Mesenchymal stem cell (in vitro differentiated cells and primary cell): ENCODE results near the gene PRKCZ.

Experiments
- DNase-seq: peaks from one replicate; pipeline ENCODE4 v3.0.0-alpha.2; 2013
- H2AFZ ChIP-seq: one replicate; pipeline ENCODE4 v1.6.1; 2013; ENCODE audit warnings: low read depth, mild to moderate bottlenecking, control low read depth, inconsistent platforms, low read length, moderate library complexity
- H2AK5ac ChIP-seq: 2 replicates; pipeline ENCODE4 v1.6.1; 2013; ENCODE audit warnings: low read length, moderate library complexity, mild to moderate bottlenecking, inconsistent platforms; ENCODE audit not compliant: severe bottlenecking
- H2BK120ac ChIP-seq: one replicate; pipeline ENCODE4 v1.6.1; 2013; ENCODE audit warnings: low read depth, mild to moderate bottlenecking, inconsistent platforms, low read length, moderate library complexity
- H2BK12ac ChIP-seq, 2 experiments: one replicate each; pipeline ENCODE4 v1.6.1; 2013; ENCODE audit warnings: inconsistent platforms in 2 of 2, low read length in 2 of 2, mild to moderate bottlenecking in 2 of 2, moderate library complexity in 2 of 2, control low read depth in 1 of 2
- H2BK15ac ChIP-seq: one replicate; pipeline ENCODE4 v1.6.1; 2013; ENCODE audit warnings: mild to moderate bottlenecking, low read depth, inconsistent platforms; ENCODE audit not compliant: poor library complexity, severe bottlenecking
- H2BK5ac ChIP-seq: 2 replicates; pipeline ENCODE4 v1.6.1; 2013; ENCODE audit warnings: low read depth, mild to moderate bottlenecking, low read length, control low read depth, inconsistent platforms; ENCODE audit not compliant: poor library complexity, severe bottlenecking
- H3K14ac ChIP-seq, 2 experiments: one replicate each; pipeline ENCODE4 v1.6.1; 2013; ENCODE audit warnings: inconsistent platforms in 2 of 2, low read length in 2 of 2, control low read depth in 1 of 2, mild to moderate bottlenecking in 1 of 2, moderate library complexity in 1 of 2
- H3K18ac ChIP-seq, 2 experiments: one replicate each; pipeline ENCODE4 v1.6.1; 2013; ENCODE audit warnings: inconsistent platforms in 2 of 2, low read length in 2 of 2, control low read depth in 1 of 2, low read depth in 1 of 2, mild to moderate bottlenecking in 1 of 2
- H3K23ac ChIP-seq, 2 experiments: one replicate each; pipeline ENCODE4 v1.6.1; 2013; ENCODE audit warnings: inconsistent platforms in 2 of 2, low read length in 2 of 2, mild to moderate bottlenecking in 2 of 2, moderate library complexity in 2 of 2, control low read depth in 1 of 2
- H3K27ac ChIP-seq: 2 replicates; pipeline ENCODE4 v1.5.1; 2013; ENCODE audit warnings: mild to moderate bottlenecking, moderate library complexity, low read length, control low read depth, inconsistent platforms; ENCODE audit not compliant: poor library complexity, severe bottlenecking
- H3K27me3 ChIP-seq, 2 experiments: 2 replicates each; pipeline versions ENCODE4 v1.6.1 to v1.7.0; 2013; ENCODE audit warnings: low read length in 2 of 2, mild to moderate bottlenecking in 2 of 2, moderate library complexity in 2 of 2, control low read depth in 1 of 2, inconsistent platforms in 1 of 2; ENCODE audit not compliant: control insufficient read depth in 1 of 2, insufficient read depth in 1 of 2
- H3K36me3 ChIP-seq, 2 experiments: 2 replicates each; pipeline versions ENCODE4 v1.6.1 to v1.7.0; 2013; ENCODE audit warnings: low read length in 2 of 2, control low read depth in 1 of 2, inconsistent platforms in 1 of 2, low read depth in 1 of 2, mild to moderate bottlenecking in 1 of 2; ENCODE audit not compliant: insufficient read depth in 2 of 2, control insufficient read depth in 1 of 2
- H3K4ac ChIP-seq, 2 experiments: one replicate each; pipeline ENCODE4 v1.6.1; 2013; ENCODE audit warnings: inconsistent platforms in 2 of 2, low read length in 2 of 2, mild to moderate bottlenecking in 2 of 2, moderate library complexity in 2 of 2, control low read depth in 1 of 2, low read depth in 1 of 2
- H3K4me1 ChIP-seq: 2 replicates; pipeline ENCODE4 v1.6.1; 2013; ENCODE audit warnings: low read depth, low read length, control low read depth; ENCODE audit not compliant: control insufficient read depth, insufficient read depth
- H3K4me2 ChIP-seq: 2 replicates; pipeline ENCODE4 v1.6.1; 2013; ENCODE audit warnings: low read length, mild to moderate bottlenecking, inconsistent platforms; ENCODE audit not compliant: poor library complexity, severe bottlenecking
- H3K4me3 ChIP-seq, 2 experiments: 2 replicates each; pipeline versions ENCODE4 v1.5.1 to v1.7.0; 2013; ENCODE audit warnings: low read length in 2 of 2, mild to moderate bottlenecking in 2 of 2, control low read depth in 1 of 2, low read depth in 1 of 2; ENCODE audit not compliant: insufficient read depth in 1 of 2
- H3K79me1 ChIP-seq: replicated peaks from 2 replicates; pipeline ENCODE4 v1.6.1; 2013; ENCODE audit warnings: mild to moderate bottlenecking, control low read depth, low read length, inconsistent platforms; ENCODE audit not compliant: poor library complexity, severe bottlenecking
- H3K9ac ChIP-seq: 2 replicates; pipeline ENCODE4 v1.7.0; 2013; ENCODE audit warnings: mild to moderate bottlenecking, low read length, moderate library complexity
- H3K9me3 ChIP-seq: 2 replicates; pipeline ENCODE4 v1.7.0; 2013; ENCODE audit warnings: mild to moderate bottlenecking, low read length; ENCODE audit not compliant: control insufficient read depth
- H4K8ac ChIP-seq: one replicate; pipeline ENCODE4 v1.6.1; 2013; ENCODE audit warnings: inconsistent platforms, mild to moderate bottlenecking, low read length, moderate library complexity
- H4K91ac ChIP-seq: one replicate; pipeline ENCODE4 v1.6.1; 2013; ENCODE audit warnings: mild to moderate bottlenecking, low read length, inconsistent platforms
- WGBS: methylation state at CpG from one replicate; pipeline ENCODE4 v1.1.7; 2013; ENCODE audit warnings: mixed read lengths; 5-methylcytosine and 5-hydroxymethylcytosine counted together

PRKCZ gene

GRCh38 chr1:2184531-2184930 is 134.3 kb downstream of the PRKCZ start:
- no peaks in the 10 kb centered on the region for H3K27me3 ChIP-seq
- H4K91ac ChIP-seq, result no peak overlapping the region
- H2AK5ac ChIP-seq, result no peak overlapping the region
- no peaks in the 10 kb centered on the region for H3K9me3 ChIP-seq
- H3K79me1 ChIP-seq, result peaks cover 12% of the 10 kb centered on the region
- H3K14ac ChIP-seq, result no peak overlapping the region
- no peak overlapping the region for H2BK15ac ChIP-seq
- no peak overlapping the region for H3K4ac ChIP-seq
- H3K4me1 ChIP-seq, result peaks cover 11% of the 10 kb centered on the region
- no peak overlapping the region for H2BK12ac ChIP-seq
- H2BK120ac ChIP-seq, result no peak overlapping the region
- no peak overlapping the region for H3K4me3 ChIP-seq
- peaks cover 0 to 77% of the 10 kb centered on the region in 2 experiments for H3K36me3 ChIP-seq
- no peak overlapping the region for H3K27ac ChIP-seq
- no peak overlapping the region for H3K9ac ChIP-seq
- H3K23ac ChIP-seq, result no peak overlapping the region
- H2AFZ ChIP-seq, result no peak overlapping the region
- WGBS, result 93% methylated on average over 18 of the region's 18 CpGs
- H4K8ac ChIP-seq, result no peak overlapping the region
- no peak overlapping the region for H3K18ac ChIP-seq
- DNase-seq, result no peak
- H2BK5ac ChIP-seq, result no peak overlapping the region
- H3K4me2 ChIP-seq, result no peak overlapping the region

GRCh38 chr1:2184934-2185333 is 134.7 kb downstream of the PRKCZ start:
- no peak overlapping the region for H3K27ac ChIP-seq
- WGBS, result 96% methylated on average over 33 of the region's 33 CpGs
- H3K4me2 ChIP-seq, result no peak overlapping the region

GRCh38 chr1:2185880-2186855 is 136.0 kb downstream of the PRKCZ start:
- no peak overlapping the region for H2AFZ ChIP-seq
- WGBS, result 96% methylated on average over 38 of the region's 38 CpGs
- H3K23ac ChIP-seq, result no peak overlapping the region
- H3K14ac ChIP-seq, result no peak overlapping the region
- no peak overlapping the region for H2BK5ac ChIP-seq
- no peak overlapping the region for H4K91ac ChIP-seq
- no peak overlapping the region for H3K27ac ChIP-seq
- H4K8ac ChIP-seq, result no peak overlapping the region
- peaks cover 10% of the 10 kb centered on the region for H3K4me1 ChIP-seq
- no peak for DNase-seq
- H2BK15ac ChIP-seq, result no peak overlapping the region
- no peaks in the 10 kb centered on the region for H3K9me3 ChIP-seq
- H3K4ac ChIP-seq, result no peak overlapping the region
- no peak overlapping the region for H2BK12ac ChIP-seq
- no peak overlapping the region for H3K4me3 ChIP-seq
- no peak overlapping the region for H2AK5ac ChIP-seq
- no peak overlapping the region for H3K4me2 ChIP-seq
- no peaks in the 10 kb centered on the region for H3K27me3 ChIP-seq
- H2BK120ac ChIP-seq, result no peak overlapping the region
- peaks cover 27% of the 10 kb centered on the region for H3K79me1 ChIP-seq
- H3K9ac ChIP-seq, result no peak overlapping the region
- H3K18ac ChIP-seq, result no peak overlapping the region
- H3K36me3 ChIP-seq, result peaks cover 0 to 79% of the 10 kb centered on the region in 2 experiments

More at GRCh38 chr1:2184934-2185333, 134.7 kb downstream of the PRKCZ start:
- H4K91ac ChIP-seq, result no peak overlapping the region
- H3K9ac ChIP-seq, result no peak overlapping the region
- DNase-seq, result no peak
- H4K8ac ChIP-seq, result no peak overlapping the region
- H2BK120ac ChIP-seq, result no peak overlapping the region
- no peak overlapping the region for H2BK15ac ChIP-seq
- H3K4me1 ChIP-seq, result peaks cover 9% of the 10 kb centered on the region
- H3K18ac ChIP-seq, result no peak overlapping the region
- H3K9me3 ChIP-seq, result no peaks in the 10 kb centered on the region
- no peaks in the 10 kb centered on the region for H3K27me3 ChIP-seq
- H3K23ac ChIP-seq, result no peak overlapping the region
- no peak overlapping the region for H2BK12ac ChIP-seq
- no peak overlapping the region for H3K14ac ChIP-seq
- no peak overlapping the region for H2AK5ac ChIP-seq
- no peak overlapping the region for H3K4ac ChIP-seq
- H3K36me3 ChIP-seq, result peaks cover 0 to 79% of the 10 kb centered on the region in 2 experiments
- H3K79me1 ChIP-seq, result peaks cover 16% of the 10 kb centered on the region
- H2BK5ac ChIP-seq, result no peak overlapping the region
- no peak overlapping the region for H3K4me3 ChIP-seq
- H2AFZ ChIP-seq, result no peak overlapping the region

- H2BK120ac ChIP-seq, result no peak overlapping the region
- no peak overlapping the region for H3K4ac ChIP-seq
- no peak overlapping the region for H3K14ac ChIP-seq
- WGBS, result 94% methylated on average over 8 of the region's 9 CpGs
- peaks cover 12% of the 10 kb centered on the region for H3K4me1 ChIP-seq
- no peak overlapping the region for H2AFZ ChIP-seq
- H2AK5ac ChIP-seq, result no peak overlapping the region
- no peak overlapping the region for H3K27ac ChIP-seq
- H3K9ac ChIP-seq, result no peak overlapping the region
- no peak overlapping the region for H4K8ac ChIP-seq
- no peak overlapping the region for H3K4me3 ChIP-seq
- no peaks in the 10 kb centered on the region for H3K9me3 ChIP-seq
- H3K27me3 ChIP-seq, result no peaks in the 10 kb centered on the region
- no peak overlapping the region for H3K18ac ChIP-seq
- no peak overlapping the region for H3K23ac ChIP-seq
- H3K4me2 ChIP-seq, result no peak overlapping the region
- no peak for DNase-seq
- H3K79me1 ChIP-seq, result peaks cover 31% of the 10 kb centered on the region
- peaks cover 0 to 79% of the 10 kb centered on the region in 2 experiments for H3K36me3 ChIP-seq
- H4K91ac ChIP-seq, result no peak overlapping the region
- H2BK5ac ChIP-seq, result no peak overlapping the region
- no peak overlapping the region for H2BK12ac ChIP-seq
- H2BK15ac ChIP-seq, result no peak overlapping the region
Observed at GRCh38 chr1:2186901-2187300, 136.7 kb downstream of the PRKCZ start.
